HG02678 (cell line): Measurements from ENCODE around the gene DNAJC1.
A peak's percentile ranks its signal among the peaks of the same experiment; 100 is the strongest.

Source experiments
- ATAC-seq: cut with Tn5 transposase; IDR thresholded peaks from one replicate; pipeline ENCODE4 v1.9.1; 2021; ENCODE audit warnings: mild to moderate bottlenecking, moderate library complexity; ENCODE audit not compliant: unreplicated experiment

Gene DNAJC1

GRCh38 chr10:22006379-22006884 is 2.9 kb upstream of the DNAJC1 start:
- ATAC-seq, result no peak

DNA sequence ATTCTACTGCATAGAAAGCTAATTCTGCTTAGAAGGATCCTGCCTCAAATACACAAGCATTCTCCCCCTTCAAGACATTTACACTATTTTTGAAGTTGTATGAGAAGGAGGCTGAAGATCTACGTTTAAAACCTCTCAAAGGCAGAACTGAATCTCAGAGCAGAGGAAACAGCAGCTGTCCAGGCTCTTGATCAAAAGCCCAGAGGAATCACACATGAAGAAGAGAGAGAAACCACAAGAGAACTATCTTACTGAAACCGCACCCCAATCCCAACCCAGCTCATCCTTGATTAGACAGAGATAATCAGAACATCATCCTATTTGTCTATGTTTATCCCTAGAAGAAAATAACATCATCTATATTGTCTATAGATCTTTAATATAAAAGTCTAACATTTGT is 2.2 kb upstream of the DNAJC1 start:
- no peak for ATAC-seq

GRCh38 chr10:22003964-22004281 is 393 bp upstream of the DNAJC1 start:
- no peak for ATAC-seq

- ATAC-seq, result peak; percentile 19
Measured at GRCh38 chr10:22002591-22003176, 846 bp downstream of the DNAJC1 start.

DNA sequence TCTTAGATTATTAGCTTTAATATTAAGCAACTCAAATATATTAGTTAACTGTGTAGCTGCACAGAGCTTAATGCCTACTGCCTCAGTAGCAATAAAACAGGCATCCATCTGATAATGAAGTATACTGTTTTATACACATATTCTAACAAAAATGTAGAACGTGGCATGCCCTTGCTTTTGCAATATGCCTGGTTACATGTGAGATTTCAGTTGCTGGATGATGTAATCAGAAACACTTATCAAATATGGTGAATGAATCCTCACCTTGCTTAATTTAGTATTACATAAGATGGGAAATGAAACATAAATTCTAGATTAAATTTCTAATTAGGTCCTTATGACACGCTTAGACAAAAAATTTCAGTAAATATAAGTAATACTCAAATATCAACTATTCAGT is 8.0 kb downstream of the DNAJC1 start:
- ATAC-seq, result no peak

- no peak for ATAC-seq
Measured at GRCh38 chr10:21993360-21994001, 10.0 kb downstream of the DNAJC1 start.

DNA sequence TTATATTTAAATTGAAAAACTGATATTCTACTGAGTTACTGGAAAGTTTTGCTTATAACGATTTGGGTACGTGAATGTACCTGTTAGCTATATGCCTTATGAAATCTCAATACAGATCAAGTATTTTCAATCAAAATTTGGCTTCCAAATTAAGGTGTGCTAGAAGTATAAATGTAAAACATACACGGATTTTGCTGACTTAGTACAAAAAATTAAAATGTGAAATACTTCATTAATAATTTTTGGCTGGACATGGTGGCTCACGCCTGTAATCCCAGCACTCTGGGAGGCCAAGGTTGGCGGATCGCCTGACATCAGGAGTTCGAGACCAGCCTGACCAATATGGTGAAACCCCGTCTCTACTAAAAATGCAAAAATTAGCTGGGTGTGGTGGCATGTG is 11.7 kb downstream of the DNAJC1 start:
- no peak for ATAC-seq

- ATAC-seq, result no peak
Measured at GRCh38 chr10:21990449-21990848, 13.1 kb downstream of the DNAJC1 start.

DNA sequence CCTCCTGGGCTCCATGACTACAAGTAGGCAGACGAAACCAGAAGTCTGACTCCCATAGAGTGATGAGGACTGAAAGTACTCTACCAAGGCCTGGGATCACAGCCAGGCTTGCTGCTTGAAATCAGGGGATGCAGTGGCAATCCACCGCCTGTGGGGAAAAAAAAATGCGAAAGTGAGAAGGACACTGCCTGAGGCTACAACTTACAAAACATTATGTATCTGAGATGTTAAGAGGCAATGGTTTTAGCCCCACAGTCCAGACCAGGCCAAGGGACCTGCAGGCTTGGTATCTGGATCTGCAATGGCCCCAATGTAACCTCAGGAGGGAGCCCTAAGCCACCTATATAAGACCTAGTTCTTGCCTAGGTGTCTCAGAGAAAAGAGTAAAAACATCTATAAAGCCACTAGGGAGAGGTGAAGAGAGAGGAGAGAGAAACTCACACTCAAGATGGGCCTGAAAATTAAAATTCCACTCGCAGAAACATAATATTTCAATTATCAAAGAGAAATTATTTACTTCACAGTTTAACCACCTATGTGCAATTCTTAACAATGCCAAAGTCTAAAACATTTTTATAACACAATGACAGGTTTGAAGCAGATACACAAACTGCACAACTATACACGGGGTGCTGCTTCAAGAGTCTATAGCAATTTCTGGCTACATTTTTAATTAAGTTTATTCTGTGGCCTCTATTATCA is 13.9 kb downstream of the DNAJC1 start:
- ATAC-seq, result peak; percentile 92

DNA sequence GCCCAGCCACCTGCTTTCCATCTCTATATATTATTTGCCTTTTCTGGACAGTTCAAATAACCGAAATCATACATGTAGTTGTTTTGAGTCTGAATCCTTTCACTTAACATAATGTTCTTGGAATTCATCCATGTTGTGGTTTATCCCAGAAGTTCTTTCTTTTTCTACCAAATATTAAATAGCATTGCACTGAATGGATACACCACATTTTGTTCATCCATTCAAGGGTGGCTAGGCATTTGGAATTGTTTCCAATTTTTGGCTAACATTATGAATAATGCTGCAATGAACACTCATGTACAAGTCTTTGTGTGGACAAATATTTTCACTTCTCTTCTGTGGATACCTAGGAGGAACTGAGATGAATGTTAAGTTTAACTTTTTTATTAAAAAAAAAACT is 18.0 kb downstream of the DNAJC1 start:
- ATAC-seq, result no peak

GRCh38 chr10:21981118-21981517 is 22.4 kb downstream of the DNAJC1 start:
- no peak for ATAC-seq

GRCh38 chr10:21980691-21981090 is 22.8 kb downstream of the DNAJC1 start:
- no peak for ATAC-seq

GRCh38 chr10:21978191-21978862 is 25.2 kb downstream of the DNAJC1 start:
- ATAC-seq, result no peak

GRCh38 chr10:21976739-21977138 is 26.8 kb downstream of the DNAJC1 start:
- ATAC-seq, result no peak

- no peak for ATAC-seq
Measured at GRCh38 chr10:21976280-21976679, 27.2 kb downstream of the DNAJC1 start.

- ATAC-seq, result no peak
Measured at GRCh38 chr10:21975378-21975990, 28.0 kb downstream of the DNAJC1 start.

DNA sequence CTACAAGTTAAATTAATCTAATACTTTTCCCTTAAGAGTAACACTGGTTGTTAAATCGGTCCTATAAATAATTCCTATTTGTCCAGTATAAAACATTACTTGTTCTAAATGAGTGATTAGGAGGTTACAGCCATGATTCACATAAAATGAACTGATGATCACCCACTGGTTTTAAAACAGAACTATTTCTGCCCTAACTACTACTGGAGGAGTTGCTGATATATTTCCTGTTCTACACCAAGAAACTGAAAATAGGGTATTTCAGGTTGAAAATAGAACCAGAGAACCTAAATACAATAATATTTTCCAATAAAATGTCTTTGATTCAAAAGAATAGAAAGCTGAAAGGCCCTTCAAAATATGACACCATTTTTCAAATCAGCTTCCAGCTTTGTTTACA is 30.9 kb downstream of the DNAJC1 start:
- no peak for ATAC-seq

DNA sequence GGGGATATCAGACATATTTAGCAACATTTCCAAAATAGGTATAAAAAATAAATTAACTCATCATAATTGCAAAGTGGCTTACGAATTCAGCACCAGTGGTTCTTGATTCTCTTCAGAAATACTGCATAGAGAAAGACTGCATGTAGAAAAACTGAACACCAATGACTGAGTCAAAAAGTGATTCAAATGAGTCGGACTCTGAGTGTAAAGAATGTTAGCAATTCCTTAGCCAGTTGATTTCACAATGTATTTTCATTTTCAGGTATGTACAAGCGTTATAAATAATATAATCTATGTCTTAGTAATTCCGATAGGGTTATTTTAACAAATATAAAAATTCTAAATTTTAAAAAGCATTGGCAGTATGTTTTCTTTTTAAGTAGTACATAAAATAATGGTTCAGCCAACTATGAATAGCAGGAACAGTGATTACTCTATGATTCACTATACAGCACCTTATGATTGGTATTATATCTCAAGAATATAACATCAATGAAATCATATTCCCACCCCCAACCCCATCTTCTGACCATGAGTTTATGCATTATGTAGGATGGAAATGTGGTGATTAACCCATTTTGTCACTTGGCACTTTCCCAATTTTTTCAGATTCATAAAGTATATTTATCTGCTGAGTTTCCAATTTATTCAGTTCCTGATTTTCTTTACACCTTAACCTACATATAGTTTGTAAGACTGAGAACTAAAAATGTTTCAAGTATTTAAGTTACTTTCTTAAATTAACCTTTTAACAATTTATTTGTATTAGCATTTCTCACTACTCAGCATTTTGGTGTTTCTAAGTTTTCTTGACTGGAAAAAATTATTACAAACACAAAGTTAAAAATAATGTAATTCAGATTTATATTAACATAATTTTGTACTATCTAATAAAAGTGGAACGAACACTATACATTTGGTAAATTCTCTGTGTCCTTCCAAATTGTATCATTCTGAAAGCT is 33.9 kb downstream of the DNAJC1 start:
- no peak for ATAC-seq

GRCh38 chr10:21964983-21965665 is 38.4 kb downstream of the DNAJC1 start:
- ATAC-seq, result no peak

DNA sequence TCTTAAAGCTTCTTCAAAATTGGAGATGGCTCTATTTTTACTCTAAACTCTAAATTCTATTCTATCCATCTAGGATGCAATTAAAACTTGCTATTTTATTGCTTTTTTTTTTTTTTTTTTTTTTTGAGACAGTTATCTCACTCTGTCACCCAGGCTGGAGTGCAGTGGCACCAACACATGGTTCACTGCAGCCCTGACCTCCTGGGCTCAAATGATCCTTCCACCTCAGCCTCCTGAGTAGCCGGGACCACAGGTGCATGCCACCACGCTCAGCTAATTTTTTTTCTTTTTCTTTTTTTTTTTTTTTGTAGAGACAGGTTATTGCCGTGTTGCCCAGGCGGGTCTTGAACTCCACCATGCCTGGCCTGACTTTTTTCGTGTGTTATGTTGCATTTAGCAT is 41.2 kb downstream of the DNAJC1 start:
- no peak for ATAC-seq
